ENCODE results near the gene ERF. TPM values are rescaled to one million over a fixed set of nuclear protein-coding genes. Genes with fewer than 3 reads are reported as not detected.

ERF gene
- total RNA-seq, 2 experiments from 2014 or later, result 26.7 to 33.5 TPM

- no peaks in the 10 kb centered on the region for H3K9me2 ChIP-seq (ENCODE audit: insufficient read depth, low read length)
- no peak overlapping the region for H2AFZ ChIP-seq (ENCODE audit: low read length)
- peaks cover 44% of the 10 kb centered on the region for H3K36me3 ChIP-seq (ENCODE audit: insufficient read depth, low read length)
- peak overlapping the region; percentile 89 for H3K4me3 ChIP-seq (ENCODE audit: low read depth, low read length, poor library complexity, severe bottlenecking)
- POLR2A ChIA-PET, result no interaction called here
- H3K4me2 ChIP-seq (ENCODE audit: low read length), result peak overlapping the region; percentile 93
- no peaks in the 10 kb centered on the region for H3K9me3 ChIP-seq (ENCODE audit: low read length)
- peaks cover 10% of the 10 kb centered on the region; the same call in 1 of the 2 replicates for H4K20me1 ChIP-seq (ENCODE audit: insufficient read depth, low read length)
- peak overlapping the region; percentile 70 for H3K27ac ChIP-seq (ENCODE audit: low read depth, low read length, poor library complexity, severe bottlenecking)
- BruUV-seq (replicated peaks), result no TSS peak
- TF ChIP-seq, protein P1, sequence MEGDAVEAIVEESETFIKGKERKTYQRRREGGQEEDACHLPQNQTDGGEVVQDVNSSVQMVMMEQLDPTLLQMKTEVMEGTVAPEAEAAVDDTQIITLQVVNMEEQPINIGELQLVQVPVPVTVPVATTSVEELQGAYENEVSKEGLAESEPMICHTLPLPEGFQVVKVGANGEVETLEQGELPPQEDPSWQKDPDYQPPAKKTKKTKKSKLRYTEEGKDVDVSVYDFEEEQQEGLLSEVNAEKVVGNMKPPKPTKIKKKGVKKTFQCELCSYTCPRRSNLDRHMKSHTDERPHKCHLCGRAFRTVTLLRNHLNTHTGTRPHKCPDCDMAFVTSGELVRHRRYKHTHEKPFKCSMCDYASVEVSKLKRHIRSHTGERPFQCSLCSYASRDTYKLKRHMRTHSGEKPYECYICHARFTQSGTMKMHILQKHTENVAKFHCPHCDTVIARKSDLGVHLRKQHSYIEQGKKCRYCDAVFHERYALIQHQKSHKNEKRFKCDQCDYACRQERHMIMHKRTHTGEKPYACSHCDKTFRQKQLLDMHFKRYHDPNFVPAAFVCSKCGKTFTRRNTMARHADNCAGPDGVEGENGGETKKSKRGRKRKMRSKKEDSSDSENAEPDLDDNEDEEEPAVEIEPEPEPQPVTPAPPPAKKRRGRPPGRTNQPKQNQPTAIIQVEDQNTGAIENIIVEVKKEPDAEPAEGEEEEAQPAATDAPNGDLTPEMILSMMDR (conservative IDR thresholded peaks at IDR 0.05; ENCODE audit: low read length), result no peak
- no peak for TF ChIP-seq EZH2phosphoT487 (IDR thresholded peaks at IDR 0.05; ENCODE audit: borderline replicate concordance, low read depth, low read length)
- peaks cover 17% of the 10 kb centered on the region for H3K79me2 ChIP-seq (ENCODE audit: insufficient read depth, low read depth, low read length)
- CTCF ChIA-PET (ENCODE audit: unreplicated experiment), result no interaction called here
- intact Hi-C loops (cut with micrococcal nuclease; ENCODE audit: unreplicated experiment), result loop anchor here (1.0 to 10.0 kb wide), 2 partner anchors 16 to 421 kb away; partner anchors contain the start of genes PAFAH1B3, PRR19 and RPS19
- DNase-seq (ENCODE audit: low spot score), result no peak
- peaks cover 46% of the 10 kb centered on the region for H3K4me1 ChIP-seq (ENCODE audit: insufficient read depth, low read length, poor library complexity, severe bottlenecking)
Observed at GRCh38 chr19:42285988-42286348, 31.0 kb upstream of the ERF start.

- Histone ChIP-seq H3K4me2 (ENCODE audit: low read length) (peak overlapping the region; percentile 93), H3K9me3 (ENCODE audit: low read length) (no peaks in the 10 kb centered on the region), H3K79me2 (ENCODE audit: insufficient read depth, low read depth, low read length) (peaks cover 17% of the 10 kb centered on the region), H3K27ac (ENCODE audit: low read depth, low read length, poor library complexity, severe bottlenecking) (peak overlapping the region; percentile 70), H3K4me1 (ENCODE audit: insufficient read depth, low read length, poor library complexity, severe bottlenecking) (peaks cover 46% of the 10 kb centered on the region), H2AFZ (ENCODE audit: low read length) (no peak overlapping the region), H3K36me3 (ENCODE audit: insufficient read depth, low read length) (peaks cover 39% of the 10 kb centered on the region), H3K4me3 (ENCODE audit: low read depth, low read length, poor library complexity, severe bottlenecking) (peak overlapping the region; percentile 89), H3K9me2 (ENCODE audit: insufficient read depth, low read length) (no peaks in the 10 kb centered on the region), H4K20me1 (ENCODE audit: insufficient read depth, low read length) (peaks cover 10% of the 10 kb centered on the region; the same call in 1 of the 2 replicates)
- DNase-seq (ENCODE audit: low spot score), result peak; percentile 54
- ChIA-PET POLR2A (no interaction called here), CTCF (ENCODE audit: unreplicated experiment) (no interaction called here)
- intact Hi-C loops (cut with micrococcal nuclease; ENCODE audit: unreplicated experiment), result loop anchor here (10.0 kb wide), 1 partner anchor 421 kb away; the partner anchor contains the start of gene RPS19
- TF ChIP-seq EZH2phosphoT487 (IDR thresholded peaks at IDR 0.05; ENCODE audit: borderline replicate concordance, low read depth, low read length), result no peak
- TF ChIP-seq, protein P1 (conservative IDR thresholded peaks at IDR 0.05; ENCODE audit: low read length), result peak; percentile 39; the same call in 1 of the 2 replicates
- BruUV-seq (replicated peaks), result no TSS peak
Observed at GRCh38 chr19:42285541-42285941, 30.6 kb upstream of the ERF start.

GRCh38 chr19:42284591-42285341, 29.8 kb upstream of the ERF start:
- intact Hi-C loops (cut with micrococcal nuclease; ENCODE audit: unreplicated experiment), result loop anchor here (1.0 to 10.0 kb wide), 2 partner anchors 155 to 420 kb away; partner anchors contain the start of gene RPS19
- POLR2A ChIA-PET, result no interaction called here
- H4K20me1 ChIP-seq (ENCODE audit: insufficient read depth, low read length), result peaks cover 10% of the 10 kb centered on the region; the same call in 1 of the 2 replicates
- no TSS peak for BruUV-seq (replicated peaks)
- CTCF ChIA-PET (ENCODE audit: unreplicated experiment), result no interaction called here
- DNase-seq (ENCODE audit: low spot score), result peak; percentile 51
- H3K9me3 ChIP-seq (ENCODE audit: low read length), result no peaks in the 10 kb centered on the region
- H3K4me3 ChIP-seq (ENCODE audit: low read depth, low read length, poor library complexity, severe bottlenecking), result peak overlapping the region; percentile 89
- no peak for TF ChIP-seq EZH2phosphoT487 (IDR thresholded peaks at IDR 0.05; ENCODE audit: borderline replicate concordance, low read depth, low read length)
- TF ChIP-seq, protein P1 (conservative IDR thresholded peaks at IDR 0.05; ENCODE audit: low read length), result no peak
- H3K79me2 ChIP-seq (ENCODE audit: insufficient read depth, low read depth, low read length), result peaks cover 17% of the 10 kb centered on the region
- peaks cover 46% of the 10 kb centered on the region for H3K4me1 ChIP-seq (ENCODE audit: insufficient read depth, low read length, poor library complexity, severe bottlenecking)
- no peak overlapping the region for H2AFZ ChIP-seq (ENCODE audit: low read length)
- H3K36me3 ChIP-seq (ENCODE audit: insufficient read depth, low read length), result peaks cover 32% of the 10 kb centered on the region
- H3K27ac ChIP-seq (ENCODE audit: low read depth, low read length, poor library complexity, severe bottlenecking), result peak overlapping the region; percentile 70
- H3K9me2 ChIP-seq (ENCODE audit: insufficient read depth, low read length), result no peaks in the 10 kb centered on the region
- H3K4me2 ChIP-seq (ENCODE audit: low read length), result peak overlapping the region; percentile 93
